ENCODE data around the gene BRME1.
A peak's percentile ranks its signal among the peaks of the same experiment; 100 is the strongest.

Gene BRME1

GRCh38 chr19:13888281-13888680, 17.6 kb downstream of the BRME1 start:
- no peak for DNase-seq (ENCODE audit: low read depth in 1 of 2, low spot score in 1 of 2)

GRCh38 chr19:13887517-13887916, 18.4 kb downstream of the BRME1 start:
- DNase-seq (ENCODE audit: low read depth in 1 of 2, low spot score in 1 of 2): no peak

- DNase-seq (ENCODE audit: low read depth in 1 of 2, low spot score in 1 of 2): no peak
Measured at GRCh38 chr19:13887018-13887436, 18.9 kb downstream of the BRME1 start.

GRCh38 chr19:13885826-13886365, 20.0 kb downstream of the BRME1 start:
- no peak for DNase-seq (ENCODE audit: low read depth in 1 of 2, low spot score in 1 of 2)

GRCh38 chr19:13884726-13885591, 21.0 kb downstream of the BRME1 start:
- DNase-seq (ENCODE audit: low read depth in 1 of 2, low spot score in 1 of 2): no peak

GRCh38 chr19:13883516-13884064, 22.3 kb downstream of the BRME1 start:
- no peak for DNase-seq (ENCODE audit: low read depth in 1 of 2, low spot score in 1 of 2)

GRCh38 chr19:13882836-13883235, 23.1 kb downstream of the BRME1 start:
- DNase-seq (ENCODE audit: low read depth in 1 of 2, low spot score in 1 of 2): no peak

- no peak for DNase-seq (ENCODE audit: low read depth in 1 of 2, low spot score in 1 of 2)
Measured at GRCh38 chr19:13882419-13882795, 23.5 kb downstream of the BRME1 start.

- no peak for DNase-seq (ENCODE audit: low read depth in 1 of 2, low spot score in 1 of 2)
Measured at GRCh38 chr19:13881692-13882418, 24.1 kb downstream of the BRME1 start.

- no peak for DNase-seq (ENCODE audit: low read depth in 1 of 2, low spot score in 1 of 2)
Measured at GRCh38 chr19:13881251-13881691, 24.6 kb downstream of the BRME1 start.

GRCh38 chr19:13880059-13881043, 25.6 kb downstream of the BRME1 start:
- peak; percentile 97 to 99 for DNase-seq (ENCODE audit: low read depth in 1 of 2, low spot score in 1 of 2)

GRCh38 chr19:13877303-13877702, 28.6 kb downstream of the BRME1 start:
- DNase-seq (ENCODE audit: low read depth in 1 of 2, low spot score in 1 of 2): no peak

- DNase-seq (ENCODE audit: low read depth in 1 of 2, low spot score in 1 of 2): no peak
Measured at GRCh38 chr19:13876834-13877233, 29.1 kb downstream of the BRME1 start, which contains the start of gene NANOS3. Gene NANOS3, plus strand, starts transcription at chr19:13877134. Its CDS starts 115 bp downstream, at chr19:13877249.

GRCh38 chr19:13875824-13876223, 30.1 kb downstream of the BRME1 start:
- DNase-seq (ENCODE audit: low read depth in 1 of 2, low spot score in 1 of 2): no peak

GRCh38 chr19:13873834-13874515, 31.9 kb downstream of the BRME1 start:
- DNase-seq (ENCODE audit: low read depth in 1 of 2, low spot score in 1 of 2): no peak

GRCh38 chr19:13872695-13873389, 33.1 kb downstream of the BRME1 start:
- DNase-seq (ENCODE audit: low read depth in 1 of 2, low spot score in 1 of 2): no peak

- DNase-seq (ENCODE audit: low read depth in 1 of 2, low spot score in 1 of 2): no peak
Measured at GRCh38 chr19:13872339-13872694, 33.6 kb downstream of the BRME1 start.

GRCh38 chr19:13870873-13871272, 35.0 kb downstream of the BRME1 start:
- DNase-seq (ENCODE audit: low read depth in 1 of 2, low spot score in 1 of 2): no peak

- DNase-seq (ENCODE audit: low read depth in 1 of 2, low spot score in 1 of 2): no peak
Measured at GRCh38 chr19:13869281-13869680, 36.6 kb downstream of the BRME1 start.

Data from stimulated activated CD4-positive, alpha-beta T cell treated with anti-CD3 and anti-CD28 coated beads, Interleukin-15, amount 100 ng/mL, for 1 hour (primary cell).